Measurements from ENCODE around the gene NSD2.
A peak's percentile ranks its signal among the peaks of the same experiment; 100 is the strongest.

NSD2 gene

GRCh38 chr4:1971456-1972200 is 100.4 kb downstream of the NSD2 start:
- no peak for DNase-seq (ENCODE audit: low spot score)

DNA sequence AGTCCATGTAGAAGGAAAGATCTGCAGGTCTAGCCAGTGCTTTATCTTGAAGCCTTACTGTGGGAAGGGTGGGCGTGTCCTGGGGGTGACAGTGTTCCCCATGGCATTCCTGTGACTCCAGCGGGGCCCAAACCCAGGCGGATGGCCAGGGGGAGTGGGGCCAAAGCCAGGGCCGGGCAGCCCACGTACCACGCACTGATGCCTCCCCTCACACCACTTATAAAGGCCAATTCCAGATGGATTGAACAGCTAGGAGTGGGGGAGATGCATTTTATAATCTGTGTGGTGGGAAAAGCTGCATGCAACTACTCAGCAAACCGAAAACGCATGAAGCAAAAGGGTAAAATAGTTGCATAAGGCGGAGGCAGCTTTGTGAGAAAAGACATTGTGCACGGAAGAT is 101.2 kb downstream of the NSD2 start:
- no peak for DNase-seq (ENCODE audit: low spot score)

DNA sequence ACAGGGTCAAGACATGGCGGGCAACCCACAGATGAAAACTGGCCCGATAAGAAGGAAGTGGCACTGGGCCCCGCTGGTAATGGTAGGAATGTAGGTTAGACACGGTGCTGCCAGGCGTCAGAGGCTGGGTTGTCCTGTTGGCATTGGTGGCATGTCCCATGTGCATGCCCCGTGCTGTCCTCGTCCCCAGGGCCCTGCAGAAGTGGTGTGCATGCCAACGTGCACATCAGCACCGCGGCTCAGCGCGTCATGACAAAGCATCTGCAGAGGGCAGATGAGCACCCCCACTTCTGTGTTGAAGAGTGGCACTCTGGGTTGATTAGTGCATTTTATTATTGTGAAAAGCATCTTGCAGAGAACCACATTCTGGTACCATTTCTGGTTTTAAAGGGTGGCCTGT is 102.0 kb downstream of the NSD2 start:
- DNase-seq (ENCODE audit: low spot score), result no peak

DNA sequence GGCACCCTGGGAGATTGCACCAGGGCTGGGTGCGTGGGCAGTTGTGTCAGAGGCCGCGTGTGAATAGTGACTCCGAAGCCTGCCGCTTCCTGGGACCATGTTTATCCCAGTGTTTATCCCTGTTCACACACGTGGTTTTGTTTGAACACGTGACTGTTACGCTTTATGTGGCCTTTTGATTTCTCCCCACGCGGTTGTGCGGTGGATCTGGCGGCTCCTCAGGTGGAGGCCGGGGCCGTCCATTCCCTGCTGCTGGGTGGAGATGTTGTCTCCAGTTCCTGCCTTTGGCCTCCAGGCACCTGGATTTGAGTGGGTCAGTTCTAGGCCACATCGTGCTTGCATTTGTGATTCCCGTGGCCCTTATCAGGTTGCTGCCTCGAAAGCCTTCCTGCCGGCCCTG is 102.5 kb downstream of the NSD2 start:
- DNase-seq (ENCODE audit: low spot score), result no peak

DNA sequence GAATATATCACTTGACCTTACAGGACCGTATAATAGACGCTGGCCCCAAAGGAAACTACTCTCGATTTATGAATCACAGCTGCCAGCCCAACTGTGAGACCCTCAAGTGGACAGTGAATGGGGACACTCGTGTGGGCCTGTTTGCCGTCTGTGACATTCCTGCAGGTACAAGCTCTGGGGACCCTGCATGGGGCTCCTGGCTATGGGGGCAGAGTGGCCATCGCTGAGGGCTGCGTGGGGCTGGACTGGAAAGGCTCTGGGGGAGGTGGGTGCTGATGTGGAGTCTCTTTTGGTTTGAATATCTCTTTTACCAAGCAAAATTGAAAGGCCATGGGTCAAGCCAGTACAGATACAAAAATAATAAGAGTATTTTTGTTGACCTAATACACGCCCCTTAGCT is 103.6 kb downstream of the NSD2 start:
- DNase-seq (ENCODE audit: low spot score), result no peak

DNA sequence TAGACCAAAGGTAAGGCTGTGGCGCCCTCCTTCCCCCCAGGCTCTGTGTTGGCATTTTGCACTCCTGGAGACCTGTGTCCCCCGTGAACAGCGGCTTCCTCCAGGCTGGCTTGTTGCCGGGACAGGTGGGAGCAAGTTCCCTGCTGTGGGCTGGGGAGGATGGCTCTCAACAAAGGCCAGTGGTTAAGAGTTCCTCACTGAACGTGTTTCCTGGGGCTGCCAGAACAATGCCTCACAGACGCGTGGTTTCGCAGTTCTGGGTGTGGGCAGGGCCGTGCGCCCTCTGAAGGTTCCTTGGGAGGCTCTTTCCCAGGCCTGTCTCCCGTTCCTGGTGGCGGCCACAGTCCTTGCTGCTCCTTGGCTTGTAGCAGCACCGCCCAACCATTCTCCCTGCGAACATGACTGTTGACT is 104.2 kb downstream of the NSD2 start:
- DNase-seq (ENCODE audit: low spot score), result no peak

DNA sequence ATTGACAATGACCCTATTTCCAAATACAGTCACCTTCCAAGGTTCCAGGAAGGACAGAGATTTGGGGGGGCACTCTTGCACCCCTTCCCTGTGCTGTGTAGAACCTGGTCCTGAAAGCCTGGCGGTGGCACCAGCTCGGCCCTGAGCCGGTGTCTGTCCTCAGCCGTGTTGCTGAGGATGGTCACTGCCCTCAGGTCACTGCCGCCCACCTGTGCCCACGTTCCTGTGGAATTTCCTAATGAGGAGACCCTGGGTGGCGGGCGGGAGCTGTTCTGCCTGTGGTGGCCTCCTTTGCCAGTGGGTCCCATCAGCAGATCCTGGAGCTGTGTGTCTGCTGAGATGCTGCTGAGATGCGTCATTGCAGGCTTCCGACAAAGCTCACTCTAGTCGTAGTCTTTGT is 104.7 kb downstream of the NSD2 start:
- DNase-seq (ENCODE audit: low spot score), result no peak

GRCh38 chr4:1976416-1977352 is 105.5 kb downstream of the NSD2 start:
- no peak for DNase-seq (ENCODE audit: low spot score)

DNA sequence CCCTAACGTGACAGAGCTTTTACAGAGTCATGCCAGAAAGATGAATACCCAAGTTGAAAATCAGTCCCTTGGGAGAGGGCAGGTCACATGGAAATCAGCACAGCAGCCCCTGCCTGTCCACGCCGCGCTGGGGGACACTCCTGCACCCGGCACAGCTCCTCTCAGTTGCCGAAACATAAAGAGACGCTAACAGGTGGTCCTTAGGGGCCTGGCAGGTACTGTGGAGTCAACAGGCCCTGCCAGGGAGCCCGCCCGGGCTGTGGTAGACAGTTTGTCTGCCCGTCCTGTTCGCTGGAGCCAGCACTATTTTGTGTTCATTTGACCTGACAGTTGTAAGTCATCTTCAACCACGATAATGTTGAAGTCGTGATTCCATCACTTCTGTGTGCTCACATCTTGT is 107.0 kb downstream of the NSD2 start:
- DNase-seq (ENCODE audit: low spot score), result no peak

- no peak for DNase-seq (ENCODE audit: low spot score)
Observed at GRCh38 chr4:1978741-1979476, 107.7 kb downstream of the NSD2 start.

GRCh38 chr4:1979477-1980196 is 108.4 kb downstream of the NSD2 start:
- DNase-seq (ENCODE audit: low spot score), result no peak

DNA sequence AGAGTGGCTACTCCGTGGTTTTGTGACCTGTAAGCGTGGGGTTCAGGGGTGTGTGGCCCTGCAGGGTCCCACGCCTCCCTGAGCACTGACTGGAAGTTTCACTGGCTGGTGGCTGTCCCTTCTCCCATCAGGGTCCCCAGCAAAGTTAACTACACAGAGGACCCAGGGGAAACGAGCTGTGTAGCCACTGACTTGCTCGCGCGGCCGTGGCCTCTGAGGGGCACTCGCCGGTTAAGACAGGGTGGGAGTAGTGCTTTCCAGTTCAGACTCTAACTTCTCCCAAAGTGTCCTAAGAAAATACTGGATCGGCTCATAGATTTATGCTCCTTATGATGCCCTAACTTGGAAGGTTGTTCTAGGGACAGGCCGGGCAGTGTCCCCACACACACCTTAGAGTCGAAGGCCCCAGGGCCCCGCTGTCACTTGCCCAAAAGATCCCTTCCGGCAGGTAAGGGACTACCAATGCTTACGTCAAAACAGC is 109.4 kb downstream of the NSD2 start:
- no peak for DNase-seq (ENCODE audit: low spot score)

- peak; percentile 52 for DNase-seq (ENCODE audit: low spot score)
Observed at GRCh38 chr4:1981251-1982058, 110.3 kb downstream of the NSD2 start.

DNA sequence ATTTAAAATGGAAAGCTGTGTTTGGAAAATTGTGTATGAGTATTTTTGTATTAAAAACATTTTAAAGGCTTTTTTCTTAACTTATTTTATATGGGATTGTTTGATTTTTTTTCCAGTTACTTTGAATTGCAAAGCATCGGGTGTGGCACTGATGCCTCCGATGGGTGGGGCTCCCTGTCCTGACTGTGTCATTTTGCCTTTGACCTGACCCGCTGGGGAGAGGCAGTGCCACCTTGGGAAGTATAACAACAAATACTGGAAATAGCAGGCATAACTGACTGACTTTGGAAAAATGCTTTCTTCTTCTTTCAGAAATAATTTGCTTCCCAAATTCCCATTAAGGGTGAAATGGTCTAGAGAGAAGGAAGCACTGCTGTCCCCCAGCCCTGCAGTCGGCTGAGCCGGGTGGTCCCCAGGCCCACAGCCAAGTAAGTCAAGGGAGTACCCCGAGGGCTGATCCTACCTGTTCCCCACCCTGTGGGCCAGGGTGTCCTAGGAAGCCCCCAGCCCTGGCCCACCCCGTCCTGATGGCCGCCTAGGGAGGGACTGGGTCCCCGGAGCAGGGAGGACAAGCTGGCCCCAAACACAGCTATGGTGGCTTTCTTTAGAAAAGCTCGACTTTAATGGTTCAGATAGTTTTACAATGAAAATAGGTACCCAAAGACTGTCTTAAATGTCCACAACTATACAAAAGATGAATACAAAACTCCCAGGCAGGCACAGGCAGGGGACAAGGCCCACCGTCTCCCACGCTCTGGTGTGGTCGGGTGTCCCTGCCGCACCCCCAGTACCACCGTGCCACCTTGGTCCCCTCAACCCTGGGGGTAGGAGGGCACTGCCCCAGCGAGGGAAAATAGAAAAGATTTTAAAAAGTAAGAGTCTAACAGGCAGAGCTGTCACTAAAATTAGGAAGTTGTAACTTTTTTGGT is 111.2 kb downstream of the NSD2 start:
- DNase-seq (ENCODE audit: low spot score), result no peak

DNA sequence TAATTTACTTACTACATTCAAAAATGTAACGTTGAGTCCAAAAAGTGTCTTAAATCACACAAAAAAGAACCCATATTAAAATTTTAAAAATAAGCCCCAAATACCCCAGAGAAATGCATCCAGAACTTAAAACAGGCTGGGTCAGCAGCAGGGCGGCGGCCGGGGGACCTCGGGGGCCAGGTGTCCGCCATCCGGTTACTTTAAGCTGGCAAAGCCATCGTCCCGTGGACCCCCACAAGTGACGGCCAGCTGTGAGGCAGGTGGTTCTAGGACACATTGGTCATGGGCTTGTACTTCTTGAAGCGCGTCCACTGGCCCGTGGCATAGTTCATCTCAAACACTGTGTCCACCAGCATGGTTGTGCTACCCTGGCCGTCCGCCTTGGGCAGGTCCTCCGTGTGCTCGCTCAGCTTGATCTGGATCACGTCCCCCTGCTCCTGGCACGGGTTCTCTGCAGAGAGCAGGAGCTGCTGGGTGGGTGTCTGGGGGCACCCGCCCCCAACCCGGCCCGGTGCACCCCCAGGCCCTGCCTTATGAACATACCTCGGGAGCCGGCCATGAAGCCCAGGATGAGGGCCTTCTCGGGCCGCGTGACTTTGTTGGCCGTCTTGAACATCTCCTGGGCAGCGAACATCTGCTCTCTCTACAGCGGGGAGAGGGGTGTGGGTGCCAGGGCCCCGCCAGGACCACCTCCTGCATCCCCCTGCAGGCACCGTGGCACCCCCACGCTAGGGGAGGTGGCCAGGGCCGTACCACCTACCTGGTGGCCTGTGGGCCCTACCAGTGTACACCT is 112.1 kb downstream of the NSD2 start:
- no peak for DNase-seq (ENCODE audit: low spot score)

GRCh38 chr4:1983846-1984405 is 112.7 kb downstream of the NSD2 start:
- DNase-seq (ENCODE audit: low spot score), result no peak

DNA sequence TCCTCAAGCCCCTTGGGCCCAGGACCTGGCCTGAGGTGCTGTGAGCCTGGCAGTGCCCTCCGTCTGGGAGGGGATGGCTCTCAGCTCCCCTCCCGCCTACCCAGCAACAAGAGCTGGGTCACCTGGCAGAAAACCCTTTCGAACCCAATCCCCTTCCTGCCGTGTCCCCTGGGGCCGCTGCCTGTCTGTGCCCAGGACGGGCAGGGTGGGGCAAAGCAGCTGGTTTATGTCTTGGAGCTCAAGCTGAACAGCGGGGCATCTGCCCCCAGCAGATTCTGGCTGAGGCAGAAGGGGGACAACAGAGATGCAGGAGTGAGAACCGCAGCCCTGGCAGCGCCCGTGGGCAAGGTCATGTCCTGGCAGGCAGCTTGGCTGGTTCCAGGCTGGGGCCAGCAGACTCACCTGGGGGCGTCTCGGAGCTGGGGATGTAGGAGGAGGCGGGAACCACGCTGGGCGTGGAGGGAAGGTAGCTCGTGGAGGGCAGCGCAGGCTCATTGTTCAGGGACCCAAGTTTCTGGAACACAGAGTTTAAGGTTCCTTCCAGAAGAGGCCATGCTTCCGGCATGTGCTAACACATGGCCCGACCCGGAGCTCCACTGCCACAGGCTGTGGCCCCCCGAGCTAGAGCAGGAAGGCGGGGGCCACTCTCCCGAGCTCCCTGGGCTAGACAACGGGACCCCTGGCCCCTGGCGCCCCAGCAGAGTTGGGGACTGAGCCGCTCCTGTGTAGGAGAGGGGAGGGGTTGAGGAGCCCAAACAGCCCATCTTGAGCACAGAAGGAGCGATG is 113.4 kb downstream of the NSD2 start:
- no peak for DNase-seq (ENCODE audit: low spot score)

DNA sequence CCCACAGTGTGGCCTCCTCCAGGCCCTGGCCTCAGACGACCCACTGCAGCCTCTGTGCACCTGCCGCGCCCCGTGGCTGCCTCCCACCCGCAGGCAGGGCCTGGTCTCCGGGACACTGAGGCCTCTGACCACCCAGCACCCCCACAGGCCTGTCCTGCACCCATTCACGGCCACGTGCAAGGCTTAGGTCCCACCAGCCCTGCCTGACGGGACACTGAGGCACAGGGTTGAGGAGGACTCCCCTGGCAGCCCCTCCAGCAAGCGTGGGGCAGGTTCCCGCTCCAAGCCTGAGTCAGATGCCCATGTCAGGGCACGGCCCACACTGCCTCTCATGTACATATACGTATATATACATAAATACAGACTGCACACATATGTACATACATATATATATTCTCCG is 114.1 kb downstream of the NSD2 start:
- no peak for DNase-seq (ENCODE audit: low spot score)
